Measurements from ENCODE around the gene PSME3.
A peak's percentile ranks its signal among the peaks of the same experiment; 100 is the strongest.

Gene PSME3

DNA sequence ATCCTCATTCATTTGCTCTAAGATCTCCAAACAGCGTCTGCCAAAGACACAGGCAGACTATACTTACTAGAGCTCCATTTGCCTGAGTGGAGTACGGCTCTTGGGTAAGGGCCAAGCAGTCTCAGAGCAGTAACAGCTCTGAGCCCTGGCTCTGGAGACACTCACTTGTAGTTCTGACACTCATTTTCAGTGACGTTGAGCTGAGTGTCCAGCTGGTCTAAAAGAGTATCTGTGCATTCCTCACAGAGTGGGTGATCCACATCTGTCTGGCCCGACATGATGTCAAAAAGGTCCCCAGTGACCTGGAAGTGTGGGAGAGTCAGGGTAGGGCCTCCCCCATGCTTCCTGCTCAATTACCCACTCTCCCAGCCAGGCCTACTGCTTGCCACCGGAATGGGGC, 14.8 kb upstream of the PSME3 start:
- no peak for DNase-seq

DNA sequence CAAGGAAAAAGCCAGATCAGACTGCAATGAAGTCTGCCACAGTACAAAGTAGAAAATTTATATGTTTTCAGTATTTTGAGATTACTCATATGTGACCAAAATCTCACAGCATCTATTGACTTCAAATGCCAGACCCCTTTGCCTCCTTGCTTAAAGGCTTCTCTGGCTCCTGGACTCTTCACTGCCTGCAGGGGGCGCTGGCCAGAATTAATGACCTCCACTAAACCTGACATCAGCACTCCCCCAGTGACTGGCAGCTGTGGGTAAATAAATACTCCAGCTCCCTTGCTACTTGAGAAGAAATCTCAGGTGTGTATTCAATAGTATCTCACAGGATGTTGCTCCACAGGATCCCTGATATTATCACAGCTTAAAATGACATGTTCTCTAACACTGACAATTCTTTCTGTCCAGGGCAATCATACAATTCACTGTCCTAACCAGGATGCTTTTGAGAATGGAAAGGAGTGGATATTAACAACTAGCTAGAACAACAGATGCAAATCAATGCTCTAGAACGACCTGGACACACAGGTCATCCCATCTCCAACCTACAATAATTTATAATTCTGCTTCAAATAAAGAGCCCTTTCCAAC, 13.2 kb upstream of the PSME3 start:
- DNase-seq = peak; percentile 22

DNA sequence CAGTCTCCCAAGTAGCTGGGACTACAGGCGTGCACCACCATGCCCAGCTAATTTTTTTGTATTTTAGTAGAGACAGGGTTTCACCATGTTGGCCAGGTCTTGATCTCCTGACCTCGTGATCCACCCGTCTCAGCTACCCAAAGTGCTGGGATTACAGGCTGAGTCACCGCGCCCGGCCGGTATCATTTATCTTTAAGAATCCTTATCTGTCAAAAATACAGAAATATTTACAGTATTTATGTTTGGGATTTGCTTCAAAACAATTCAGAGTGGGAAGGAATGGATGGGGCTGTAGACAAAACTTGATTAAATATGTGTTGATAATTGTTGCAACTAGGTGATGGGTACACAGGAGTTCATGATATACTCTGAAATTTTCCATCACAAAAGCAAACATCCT, 12.0 kb upstream of the PSME3 start:
- no peak for DNase-seq

DNA sequence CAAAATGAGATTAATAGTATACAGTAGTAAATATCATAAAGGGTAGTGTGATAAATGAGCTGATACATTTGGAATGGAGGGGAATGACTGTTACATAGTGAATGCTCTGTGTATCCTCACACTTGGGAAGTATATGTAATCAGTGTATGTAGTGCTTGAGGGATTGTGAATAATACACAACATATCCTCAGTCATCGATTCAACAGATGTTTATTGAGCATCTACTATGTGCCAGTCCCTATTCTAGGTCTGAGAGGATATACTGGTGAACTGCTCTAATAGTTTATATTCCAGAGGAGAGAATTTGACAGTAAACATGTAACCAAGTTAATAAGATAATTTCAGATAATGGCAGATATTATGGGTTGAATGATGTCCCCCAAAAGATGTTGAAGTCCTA, 5.7 kb upstream of the PSME3 start:
- no peak for DNase-seq

DNA sequence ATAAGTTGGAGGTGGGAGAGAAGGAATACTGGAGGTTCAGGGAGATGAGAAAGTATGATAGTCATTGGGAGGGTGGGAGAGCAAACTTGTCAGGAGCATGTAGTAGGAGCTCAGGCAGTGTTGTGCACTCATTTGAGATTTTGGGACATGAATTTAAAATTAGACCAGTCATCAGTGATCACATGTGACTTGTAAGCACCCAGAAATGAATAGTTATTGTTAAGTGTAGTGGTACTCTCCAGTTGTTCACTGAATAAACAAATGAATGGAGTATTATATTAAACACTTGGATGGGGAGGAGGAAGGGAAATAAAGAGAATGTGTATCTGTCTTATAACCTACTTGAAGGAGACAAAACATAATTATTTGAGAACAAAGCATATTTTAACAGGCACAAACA, 2.2 kb upstream of the PSME3 start:
- DNase-seq = no peak

DNA sequence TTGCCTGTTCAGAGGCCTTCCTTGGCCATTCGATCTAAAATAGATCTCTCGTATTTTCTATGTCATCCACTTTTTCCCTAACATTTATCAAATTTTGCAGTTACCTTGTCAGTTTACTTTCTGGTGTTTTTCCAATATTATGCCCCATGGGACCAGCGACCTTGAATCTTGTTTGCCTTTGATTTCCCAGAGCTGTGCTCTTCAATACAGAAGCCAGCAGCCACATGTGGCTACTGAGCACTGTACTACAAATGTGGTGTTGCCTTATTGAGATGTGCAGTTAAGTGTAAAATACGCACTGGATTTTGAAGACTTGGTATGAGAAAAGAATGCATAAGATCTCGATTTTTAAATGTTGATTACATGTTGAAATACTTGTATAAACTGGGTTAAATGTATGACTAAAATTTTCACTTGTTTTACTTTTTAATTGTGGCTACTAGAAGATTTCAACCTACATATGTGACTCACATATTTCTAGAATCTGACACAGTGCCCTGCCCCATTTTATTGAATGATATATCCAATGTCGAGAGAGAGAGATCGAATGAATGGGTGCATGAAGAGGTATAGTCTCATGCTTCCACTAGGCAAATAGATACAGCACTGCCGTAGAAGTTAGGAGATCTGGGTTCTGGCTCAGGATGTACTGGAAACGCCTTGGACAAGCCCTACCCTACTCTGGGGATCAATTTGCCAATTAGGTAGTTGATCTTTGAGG, 824 bp upstream of the PSME3 start:
- no peak for DNase-seq

DNA sequence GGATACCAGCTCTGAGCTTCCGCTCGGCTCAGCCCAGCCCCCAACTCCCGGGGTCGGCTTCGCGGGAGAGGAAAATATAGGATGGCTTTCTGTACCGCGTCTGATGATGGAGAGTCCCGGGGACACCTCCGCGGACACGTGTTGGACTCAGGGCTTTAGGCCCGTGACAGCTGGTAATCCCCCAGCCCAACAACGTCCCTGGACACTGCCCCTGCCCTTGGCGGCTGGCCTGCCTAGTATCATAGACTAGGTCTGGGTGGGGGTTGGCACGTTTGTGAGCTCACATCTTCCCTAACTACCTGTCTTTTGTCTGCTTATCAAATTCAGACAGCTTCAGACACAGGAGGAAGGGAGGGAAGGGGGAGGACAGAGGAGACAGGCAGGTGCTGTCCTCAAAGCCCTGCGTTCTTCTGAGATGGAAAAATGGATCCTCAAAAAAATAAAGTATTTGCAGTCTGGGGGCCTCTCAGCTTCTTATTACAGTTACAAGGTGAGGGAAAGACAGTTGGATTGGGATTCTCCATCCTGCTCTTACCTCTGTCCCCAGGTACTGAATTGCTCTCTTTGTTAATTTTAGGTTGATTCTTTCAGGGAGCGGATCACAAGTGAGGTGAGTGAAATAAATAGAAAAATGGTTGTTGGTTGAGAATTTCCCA, 698 bp downstream of the PSME3 start:
- no peak for DNase-seq

DNA sequence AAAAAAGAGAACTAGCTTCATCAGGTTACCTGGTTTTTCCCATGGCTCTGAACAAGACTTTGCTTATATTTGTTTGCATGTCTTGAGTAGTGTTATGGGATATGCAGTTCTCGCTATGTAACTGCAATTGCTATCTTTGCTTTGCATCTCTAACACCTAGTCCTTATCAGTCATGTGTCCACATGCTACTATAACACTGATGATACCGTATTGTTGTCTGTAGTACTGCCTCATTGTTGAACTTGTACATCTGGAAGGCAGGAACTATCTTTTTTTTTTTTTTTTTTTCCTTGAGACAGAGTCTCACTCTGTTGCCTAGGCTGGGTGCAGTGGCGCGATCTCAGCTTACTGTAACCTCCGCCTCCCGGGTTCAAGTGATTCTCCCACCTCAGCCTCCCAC, 2.5 kb downstream of the PSME3 start:
- DNase-seq = no peak

DNA sequence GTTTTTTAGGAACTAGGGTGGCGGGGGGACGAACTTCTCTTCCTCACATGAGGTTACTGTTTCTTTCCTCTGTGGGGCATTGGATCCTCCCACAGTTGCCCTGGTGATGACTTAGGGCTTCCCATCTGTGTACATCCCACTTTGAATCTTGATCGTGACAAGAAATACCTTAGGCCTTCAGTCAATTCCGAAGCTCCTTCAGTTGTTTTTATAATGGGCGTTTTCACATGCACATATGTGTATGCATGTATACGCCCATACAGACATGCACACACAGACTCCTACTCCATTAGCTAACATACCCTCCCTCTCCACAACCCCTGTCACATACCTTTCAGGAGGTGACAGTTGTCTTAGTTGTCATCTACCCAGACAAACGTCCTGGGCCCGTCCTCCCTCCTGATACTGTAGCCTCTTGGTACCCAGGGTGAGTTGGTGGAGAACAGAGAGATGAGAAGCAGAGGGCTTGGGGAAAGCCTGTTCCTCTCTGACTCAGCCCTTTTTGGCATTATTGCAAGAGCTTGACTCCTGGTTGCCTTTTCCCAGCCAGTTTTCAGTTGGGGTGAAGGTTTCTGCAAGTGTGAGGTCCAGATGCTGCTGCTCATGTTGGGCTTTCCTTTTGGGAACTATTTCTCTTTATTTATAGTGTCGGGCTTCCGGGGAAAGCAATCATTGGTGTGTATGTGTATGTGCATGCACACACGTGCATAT, 8.9 kb downstream of the PSME3 start:
- DNase-seq = no peak

DNA sequence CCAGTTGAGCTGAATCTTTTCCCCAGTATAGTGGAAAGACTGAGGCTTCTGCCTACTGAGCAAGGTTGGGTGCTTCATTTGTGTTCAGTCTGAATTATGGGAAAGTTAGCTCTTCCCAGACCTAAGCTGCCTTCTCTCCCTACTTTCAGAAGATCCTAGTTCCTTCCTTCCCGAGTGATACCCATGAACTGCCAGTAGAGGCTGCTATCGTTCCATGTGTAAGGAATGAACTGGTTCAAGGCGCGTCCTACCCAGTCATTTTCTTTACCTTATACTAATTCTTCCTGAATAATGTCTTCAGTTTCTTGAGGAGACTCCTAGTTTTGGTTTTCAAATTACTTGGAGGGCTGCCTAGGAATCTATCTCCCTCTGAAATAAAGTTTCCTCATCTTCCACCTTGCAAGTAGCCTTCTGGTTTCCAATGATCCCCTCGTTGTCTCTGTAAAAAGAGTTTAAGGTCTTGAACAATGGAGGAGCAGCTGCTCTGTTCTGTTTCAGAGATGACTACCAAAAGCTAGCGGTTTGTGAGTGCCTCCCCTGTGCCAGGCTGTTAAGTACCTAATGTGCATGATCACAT, 10.2 kb downstream of the PSME3 start:
- peak; percentile 60 for DNase-seq

DNA sequence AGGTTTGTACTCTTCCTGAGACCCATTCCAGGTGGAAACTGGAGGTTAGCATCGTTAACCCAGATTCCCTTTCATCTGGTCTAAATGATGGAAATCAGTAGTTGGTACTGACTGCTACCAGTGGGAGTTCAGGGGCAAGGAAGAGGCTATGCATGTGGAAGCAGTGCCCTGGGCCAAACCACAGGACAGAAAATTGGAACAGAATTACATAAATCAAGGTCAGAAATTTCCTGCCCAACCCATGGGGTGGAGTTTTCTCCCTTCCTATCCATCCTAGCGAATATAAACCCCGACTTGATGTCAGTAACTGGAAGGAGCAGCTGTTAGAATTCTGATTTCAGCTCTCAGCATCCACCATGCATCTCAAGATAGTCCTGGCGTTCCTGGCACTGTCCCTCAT, 11.1 kb downstream of the PSME3 start, which contains the start of gene AOC2:
Gene AOC2, plus strand, starts transcription at position 310 of the 400 bp plus-strand sequence. Its CDS starts 47 bp downstream, at position 357.
- no peak for DNase-seq

DNA sequence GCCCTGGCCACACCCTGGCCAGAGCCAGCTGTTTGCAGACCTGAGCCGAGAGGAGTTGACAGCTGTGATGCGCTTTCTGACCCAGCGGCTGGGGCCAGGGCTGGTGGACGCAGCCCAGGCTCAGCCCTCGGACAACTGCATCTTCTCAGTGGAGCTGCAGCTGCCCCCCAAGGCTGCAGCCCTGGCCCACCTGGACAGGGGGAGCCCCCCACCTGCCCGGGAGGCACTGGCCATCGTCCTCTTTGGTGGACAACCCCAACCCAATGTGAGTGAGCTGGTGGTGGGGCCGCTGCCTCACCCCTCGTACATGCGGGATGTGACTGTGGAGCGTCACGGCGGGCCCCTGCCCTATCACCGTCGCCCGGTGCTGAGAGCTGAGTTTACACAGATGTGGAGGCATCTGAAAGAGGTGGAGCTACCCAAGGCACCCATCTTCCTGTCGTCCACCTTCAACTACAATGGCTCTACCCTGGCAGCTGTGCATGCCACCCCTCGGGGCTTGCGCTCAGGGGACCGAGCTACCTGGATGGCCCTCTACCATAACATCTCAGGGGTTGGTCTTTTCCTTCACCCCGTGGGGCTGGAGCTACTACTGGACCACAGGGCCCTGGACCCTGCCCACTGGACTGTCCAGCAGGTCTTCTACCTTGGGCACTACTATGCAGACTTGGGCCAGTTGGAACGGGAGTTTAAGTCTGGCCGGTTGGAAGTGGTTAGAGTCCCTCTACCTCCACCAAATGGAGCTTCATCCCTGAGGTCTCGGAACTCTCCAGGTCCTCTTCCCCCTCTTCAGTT, 11.8 kb downstream of the PSME3 start:
- DNase-seq = no peak

DNA sequence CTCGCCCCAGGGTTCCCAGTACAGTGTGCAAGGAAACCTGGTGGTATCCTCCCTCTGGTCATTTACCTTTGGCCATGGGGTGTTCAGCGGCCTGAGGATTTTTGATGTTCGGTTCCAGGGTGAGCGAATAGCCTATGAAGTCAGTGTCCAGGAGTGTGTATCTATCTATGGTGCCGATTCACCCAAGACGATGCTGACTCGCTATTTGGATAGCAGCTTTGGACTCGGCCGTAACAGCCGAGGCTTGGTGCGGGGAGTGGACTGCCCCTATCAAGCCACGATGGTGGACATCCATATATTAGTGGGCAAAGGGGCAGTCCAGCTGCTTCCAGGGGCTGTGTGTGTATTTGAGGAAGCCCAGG, 12.3 kb downstream of the PSME3 start:
- no peak for DNase-seq

DNA sequence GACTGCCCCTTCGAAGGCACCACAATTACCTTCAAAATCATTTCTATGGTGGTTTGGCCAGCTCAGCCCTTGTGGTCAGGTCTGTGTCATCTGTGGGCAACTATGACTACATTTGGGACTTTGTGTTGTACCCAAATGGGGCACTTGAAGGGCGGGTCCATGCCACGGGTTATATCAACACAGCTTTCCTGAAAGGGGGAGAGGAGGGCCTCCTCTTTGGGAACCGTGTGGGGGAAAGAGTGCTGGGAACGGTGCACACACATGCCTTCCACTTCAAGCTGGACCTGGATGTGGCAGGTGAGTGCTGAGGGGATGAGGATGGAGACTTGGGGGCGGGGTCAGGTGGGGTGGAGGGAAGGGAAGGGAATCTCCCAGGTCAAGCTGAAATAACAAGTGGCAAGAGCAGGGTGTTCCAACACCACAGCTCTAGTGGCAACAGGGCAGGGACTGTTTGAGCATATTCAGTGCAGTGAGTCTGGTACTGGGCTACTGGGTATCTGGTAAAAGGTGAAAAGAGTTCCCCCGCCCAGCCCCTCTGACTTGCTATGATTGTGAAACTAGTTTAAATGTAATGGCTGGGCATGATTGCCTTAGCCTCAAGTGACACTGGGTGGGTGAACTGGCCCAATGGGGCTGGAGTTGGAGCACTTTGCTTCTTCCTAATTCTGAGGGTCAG, 12.9 kb downstream of the PSME3 start:
- no peak for DNase-seq

DNA sequence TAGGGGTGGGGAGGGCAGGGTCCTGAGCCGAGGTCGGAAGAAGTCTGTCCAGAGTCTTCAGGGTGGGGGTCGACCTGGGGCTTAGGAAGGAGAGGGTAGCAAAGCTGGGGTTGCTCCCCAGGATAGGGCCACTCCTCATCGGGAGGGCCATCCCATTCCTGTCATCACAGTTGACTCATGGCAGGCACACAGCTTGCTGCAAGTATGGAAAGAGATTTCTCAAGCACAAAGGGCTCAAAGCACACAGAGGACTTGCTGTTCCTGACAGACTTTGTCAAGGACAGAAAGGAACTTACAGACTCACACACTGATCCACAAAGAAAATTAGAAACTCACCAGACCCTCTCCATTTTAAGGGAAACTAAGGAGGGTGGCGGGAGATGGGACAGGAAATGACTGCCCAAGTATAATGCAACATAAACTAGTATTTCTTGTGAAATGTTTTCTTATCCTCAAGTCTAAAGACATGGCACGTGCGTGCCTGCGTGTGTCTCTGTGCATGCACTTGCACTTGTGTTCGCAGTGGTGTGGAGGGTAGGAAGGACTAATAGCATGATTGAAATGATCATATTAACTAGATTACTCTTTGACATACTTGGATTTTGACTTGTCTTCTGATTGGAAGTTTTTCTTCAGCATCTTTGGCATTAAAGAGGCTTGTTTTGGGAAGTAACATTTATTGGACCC, 13.5 kb downstream of the PSME3 start:
- DNase-seq = no peak

DNA sequence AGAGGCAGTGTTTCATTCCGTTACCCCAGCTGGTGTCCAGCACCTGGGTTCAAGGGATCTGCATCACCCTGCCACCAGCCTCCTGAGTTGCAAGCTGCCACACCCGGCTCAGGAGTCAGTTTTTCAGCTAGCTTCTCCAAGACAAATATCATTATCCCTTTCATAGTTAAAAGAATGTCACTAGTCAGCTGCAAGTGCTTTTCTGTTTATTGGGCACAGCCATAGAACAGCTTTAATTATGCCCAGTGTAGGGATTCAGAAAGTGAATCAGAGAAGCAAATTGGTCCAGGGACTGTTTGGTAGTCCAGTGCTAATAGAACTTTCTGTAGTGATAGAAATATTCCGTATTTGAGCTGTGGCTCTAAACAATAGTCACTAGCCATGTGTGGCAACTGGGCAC, 14.9 kb downstream of the PSME3 start:
- DNase-seq = no peak

DNA sequence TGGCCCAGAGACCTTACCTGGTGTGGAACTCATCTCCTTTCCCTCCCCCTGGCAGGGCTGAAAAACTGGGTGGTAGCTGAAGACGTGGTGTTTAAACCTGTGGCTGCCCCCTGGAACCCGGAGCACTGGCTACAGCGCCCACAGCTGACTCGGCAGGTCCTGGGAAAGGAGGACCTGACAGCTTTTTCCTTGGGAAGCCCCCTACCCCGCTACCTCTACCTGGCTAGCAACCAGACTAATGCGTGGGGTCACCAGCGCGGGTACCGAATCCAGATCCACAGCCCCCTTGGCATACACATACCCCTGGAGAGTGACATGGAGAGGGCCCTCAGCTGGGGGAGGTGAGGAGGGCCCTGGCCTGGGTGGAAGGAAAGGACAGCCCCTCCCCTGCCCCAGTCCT, 15.8 kb downstream of the PSME3 start:
- DNase-seq = no peak

DNA sequence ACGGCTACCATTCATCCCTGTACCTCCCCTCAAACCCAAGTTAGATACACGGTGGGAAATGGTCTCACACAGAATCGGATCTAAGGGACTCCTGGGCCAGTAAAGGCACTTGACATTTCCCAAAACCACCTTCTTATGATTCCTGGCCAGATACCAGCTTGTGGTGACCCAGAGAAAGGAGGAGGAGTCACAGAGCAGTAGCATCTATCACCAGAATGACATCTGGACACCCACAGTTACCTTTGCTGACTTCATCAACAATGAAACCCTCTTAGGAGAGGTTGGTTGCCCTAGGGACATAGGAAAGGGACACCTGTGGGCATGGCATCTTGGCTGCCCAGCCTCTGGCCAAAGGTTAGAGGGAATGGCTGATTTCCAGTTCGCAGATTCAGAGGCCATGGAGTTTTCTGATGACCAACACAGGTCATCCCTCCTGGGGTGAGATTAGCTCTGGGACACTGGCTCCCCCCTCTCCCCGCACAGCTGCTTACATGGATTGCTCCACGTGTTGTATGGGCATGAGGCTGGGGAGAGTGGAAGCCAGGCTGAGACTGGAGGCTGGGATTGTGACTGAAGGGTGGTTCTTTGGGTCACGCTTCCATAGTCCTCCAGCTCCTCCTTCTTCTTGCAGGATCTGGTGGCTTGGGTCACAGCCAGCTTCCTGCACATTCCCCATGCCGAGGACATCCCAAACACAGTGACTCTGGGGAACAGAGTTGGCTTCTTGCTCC, 16.4 kb downstream of the PSME3 start:
- no peak for DNase-seq

DNA sequence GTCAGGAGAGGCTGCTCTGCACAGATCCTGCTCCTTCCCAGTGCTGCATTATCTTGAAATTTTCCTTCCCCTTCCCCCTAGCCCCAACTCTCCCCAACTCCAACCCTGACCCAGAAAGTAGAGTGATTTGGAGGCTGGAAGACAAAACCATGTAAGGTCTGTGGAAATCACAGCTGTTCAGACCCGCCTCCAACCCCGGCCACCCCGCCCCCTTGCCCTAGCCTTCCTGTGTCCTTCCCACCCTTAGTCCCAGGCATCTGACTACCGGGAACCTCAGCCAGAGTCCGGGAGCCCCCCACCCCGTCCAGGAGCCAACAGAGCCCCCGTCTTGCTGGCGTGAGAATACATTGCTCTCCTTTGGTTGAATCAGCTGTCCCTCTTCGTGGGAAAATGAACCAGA, 17.8 kb downstream of the PSME3 start, which contains the start of gene AOC3:
Gene AOC3, plus strand, starts transcription at position 246 of the 400 bp plus-strand sequence. Its CDS starts 145 bp downstream, at position 391.
- no peak for DNase-seq
